Kidney epithelial cell (primary cell): Measurements from ENCODE around the gene TMEM185B. TPM values are rescaled to one million over a fixed set of nuclear protein-coding genes. Genes with fewer than 3 reads are reported as not detected.
"Not testable (repeated sequence)": the region's sequence is repeated elsewhere in the genome, so short reads cannot be mapped to it uniquely, and the experiment has no call there.

Experiments
- DNase-seq: peaks from one replicate; pipeline ENCODE4 v3.0.0-alpha.2; 2010; ENCODE audit warnings: low read depth
- H3K27me3 ChIP-seq: 2 replicates; pipeline ENCODE4 v1.6.0; 2011; ENCODE audit warnings: low read length; ENCODE audit not compliant: control insufficient read depth, insufficient read depth
- H3K36me3 ChIP-seq: 2 replicates; pipeline ENCODE4 v1.5.1; 2011; ENCODE audit warnings: low read length; ENCODE audit not compliant: control insufficient read depth, insufficient read depth
- H3K4me3 ChIP-seq: 2 replicates; pipeline ENCODE4 v1.5.1; 2011; ENCODE audit warnings: low read depth, mild to moderate bottlenecking, control low read depth, low read length
- total RNA-seq: library from RNA; depleted of rRNA; stranded (reverse); fragments of >200 nt; gene quantifications from 2 replicates; pipeline ENCODE4 v1.2.3, GENCODE V29; 2015
- TF ChIP-seq, protein P1 (sequence below): IDR thresholded peaks from 2 replicates; pipeline ENCODE4 v1.5.1; 2011; ENCODE audit warnings: mild to moderate bottlenecking, moderate library complexity, low read length, control low read depth, inconsistent platforms; ENCODE audit not compliant: insufficient read depth, poor library complexity, severe bottlenecking

The TMEM185B gene
- total RNA-seq, 1 donor from 2014 or later, result 45.2 TPM

DNA sequence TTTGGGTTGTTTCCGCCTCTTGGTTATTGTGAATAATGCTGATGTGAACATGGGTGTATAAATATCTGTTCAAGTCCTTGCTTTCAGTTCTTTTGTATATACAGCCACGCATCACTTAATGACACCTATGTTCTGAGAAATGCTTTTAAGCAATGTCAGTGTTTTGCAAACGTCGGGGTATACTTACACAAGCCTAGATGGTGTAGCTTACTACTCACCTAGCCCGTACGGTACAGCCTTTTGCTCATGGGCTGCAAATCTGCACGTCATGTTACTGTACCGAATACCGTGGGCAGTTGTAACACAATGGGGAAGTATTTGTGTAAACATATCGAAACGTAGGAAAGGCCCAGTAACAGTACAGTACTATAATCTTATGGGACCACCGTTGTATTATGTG, 41.8 kb upstream of the TMEM185B start:
- Histone ChIP-seq H3K4me3 (no peak overlapping the region), H3K27me3 (no peaks in the 10 kb centered on the region), H3K36me3 (no peaks in the 10 kb centered on the region)
- DNase-seq, result no peak
- TF ChIP-seq, protein P1, sequence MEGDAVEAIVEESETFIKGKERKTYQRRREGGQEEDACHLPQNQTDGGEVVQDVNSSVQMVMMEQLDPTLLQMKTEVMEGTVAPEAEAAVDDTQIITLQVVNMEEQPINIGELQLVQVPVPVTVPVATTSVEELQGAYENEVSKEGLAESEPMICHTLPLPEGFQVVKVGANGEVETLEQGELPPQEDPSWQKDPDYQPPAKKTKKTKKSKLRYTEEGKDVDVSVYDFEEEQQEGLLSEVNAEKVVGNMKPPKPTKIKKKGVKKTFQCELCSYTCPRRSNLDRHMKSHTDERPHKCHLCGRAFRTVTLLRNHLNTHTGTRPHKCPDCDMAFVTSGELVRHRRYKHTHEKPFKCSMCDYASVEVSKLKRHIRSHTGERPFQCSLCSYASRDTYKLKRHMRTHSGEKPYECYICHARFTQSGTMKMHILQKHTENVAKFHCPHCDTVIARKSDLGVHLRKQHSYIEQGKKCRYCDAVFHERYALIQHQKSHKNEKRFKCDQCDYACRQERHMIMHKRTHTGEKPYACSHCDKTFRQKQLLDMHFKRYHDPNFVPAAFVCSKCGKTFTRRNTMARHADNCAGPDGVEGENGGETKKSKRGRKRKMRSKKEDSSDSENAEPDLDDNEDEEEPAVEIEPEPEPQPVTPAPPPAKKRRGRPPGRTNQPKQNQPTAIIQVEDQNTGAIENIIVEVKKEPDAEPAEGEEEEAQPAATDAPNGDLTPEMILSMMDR, result no peak

DNA sequence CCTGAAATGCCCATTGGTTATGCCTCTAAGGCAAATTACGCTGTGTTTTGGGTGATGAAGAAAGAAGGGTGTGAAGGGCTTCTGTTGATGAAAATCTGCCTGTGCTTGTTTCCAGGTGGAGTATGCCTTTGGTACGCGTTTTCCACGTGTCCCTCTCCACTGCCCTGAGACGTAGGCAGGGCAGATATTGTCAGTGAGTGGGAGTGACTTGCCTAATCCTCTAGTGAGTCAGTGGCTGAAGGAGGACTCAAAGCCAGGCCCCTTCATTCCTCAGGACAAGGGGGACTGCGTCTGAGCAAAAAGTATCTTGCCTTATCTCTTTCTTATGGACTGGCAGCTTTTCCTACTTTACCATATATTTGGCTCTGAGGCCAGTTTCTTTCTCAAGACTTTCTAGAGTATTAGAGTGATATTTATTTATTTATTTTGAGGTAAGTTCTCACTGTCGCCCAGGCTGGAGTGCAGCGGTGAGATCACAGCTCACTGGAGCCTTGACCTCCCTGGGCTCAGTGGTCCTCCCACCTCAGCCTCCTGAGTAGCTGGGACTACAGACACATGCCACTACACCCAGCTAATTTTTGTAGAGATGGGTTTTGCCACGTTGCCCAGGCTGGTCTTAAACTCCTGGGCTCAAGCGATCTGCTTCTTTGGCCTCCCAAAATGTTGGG, 39.7 kb upstream of the TMEM185B start:
- no peak overlapping the region for H3K4me3 ChIP-seq
- DNase-seq, result no peak
- no peaks in the 10 kb centered on the region for H3K27me3 ChIP-seq
- no peaks in the 10 kb centered on the region for H3K36me3 ChIP-seq
- TF ChIP-seq, protein P1, result no peak

- no peaks in the 10 kb centered on the region for H3K27me3 ChIP-seq
- no peaks in the 10 kb centered on the region for H3K36me3 ChIP-seq
- DNase-seq, result no peak
- no peak overlapping the region for H3K4me3 ChIP-seq
- TF ChIP-seq, protein P1, result no peak
These were observed 39.0 kb upstream of the TMEM185B start for GRCh38 chr2:120262150-120262549.

GRCh38 chr2:120261387-120262006, 38.3 kb upstream of the TMEM185B start:
- Histone ChIP-seq H3K36me3 (no peaks in the 10 kb centered on the region), H3K4me3 (no peak overlapping the region), H3K27me3 (no peaks in the 10 kb centered on the region)
- TF ChIP-seq, protein P1, result no peak
- DNase-seq, result no peak

- no peak for DNase-seq
- no peaks in the 10 kb centered on the region for H3K27me3 ChIP-seq
- H3K4me3 ChIP-seq, result no peak overlapping the region
- no peaks in the 10 kb centered on the region for H3K36me3 ChIP-seq
- TF ChIP-seq, protein P1, result no peak
These were observed 37.5 kb upstream of the TMEM185B start for GRCh38 chr2:120260736-120261135.

- H3K4me3 ChIP-seq, H3K36me3 ChIP-seq, H3K27me3 ChIP-seq, DNase-seq: not testable (repeated sequence)
These were observed 36.7 kb upstream of the TMEM185B start for GRCh38 chr2:120259939-120260338.
